KG1 (cell line): ENCODE measurements around the gene MIER2.
"Not testable (repeated sequence)": the region's sequence is repeated elsewhere in the genome, so short reads cannot be mapped to it uniquely, and the experiment has no call there.

Experiments used
- DNase-seq: peaks from one replicate; lab custom pipeline; 2025; lab: John Stamatoyannopoulos, UW

MIER2 gene, protein sequence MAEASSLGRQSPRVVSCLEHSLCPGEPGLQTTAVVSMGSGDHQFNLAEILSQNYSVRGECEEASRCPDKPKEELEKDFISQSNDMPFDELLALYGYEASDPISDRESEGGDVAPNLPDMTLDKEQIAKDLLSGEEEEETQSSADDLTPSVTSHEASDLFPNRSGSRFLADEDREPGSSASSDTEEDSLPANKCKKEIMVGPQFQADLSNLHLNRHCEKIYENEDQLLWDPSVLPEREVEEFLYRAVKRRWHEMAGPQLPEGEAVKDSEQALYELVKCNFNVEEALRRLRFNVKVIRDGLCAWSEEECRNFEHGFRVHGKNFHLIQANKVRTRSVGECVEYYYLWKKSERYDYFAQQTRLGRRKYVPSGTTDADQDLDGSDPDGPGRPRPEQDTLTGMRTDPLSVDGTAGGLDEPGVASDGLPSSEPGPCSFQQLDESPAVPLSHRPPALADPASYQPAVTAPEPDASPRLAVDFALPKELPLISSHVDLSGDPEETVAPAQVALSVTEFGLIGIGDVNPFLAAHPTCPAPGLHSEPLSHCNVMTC

DNA sequence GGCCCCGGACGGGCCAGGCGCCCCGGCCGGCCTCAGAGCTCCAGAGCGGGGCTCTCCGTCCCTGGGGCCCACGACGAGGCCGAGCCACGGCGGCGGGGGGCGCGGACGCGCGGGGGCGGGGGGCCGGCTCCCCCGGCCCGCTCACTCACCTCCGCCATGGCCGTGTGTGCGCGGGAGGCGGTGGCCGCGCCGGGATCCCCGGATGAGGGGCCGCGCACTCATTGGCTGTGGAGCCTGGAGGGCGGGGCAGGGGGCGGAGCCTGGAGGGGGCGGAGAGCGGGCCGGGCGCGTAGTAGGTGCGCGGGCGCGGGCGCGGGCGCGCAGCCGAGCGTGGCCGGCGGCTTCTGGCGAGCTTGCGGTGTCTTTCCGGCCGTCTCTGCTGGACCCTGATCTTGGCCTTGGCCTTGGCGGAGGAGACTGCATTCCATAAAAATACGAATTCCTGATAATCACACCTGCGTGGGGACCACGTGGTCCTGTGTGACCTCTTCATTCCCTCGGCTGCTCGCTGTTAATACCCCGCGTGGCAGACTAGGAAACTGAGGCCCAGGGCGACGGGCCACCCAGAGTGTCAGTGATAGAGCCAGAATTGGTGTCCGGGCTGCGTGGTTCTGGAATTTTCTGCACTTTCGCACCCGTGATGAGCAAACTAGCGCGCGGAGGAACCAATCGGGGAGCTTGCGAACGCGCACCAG lies at the start of gene MIER2:
Gene MIER2, minus strand, starts transcription at position 172 of the 695 bp plus-strand sequence. Its CDS starts 14 bp downstream, at position 158.
- DNase-seq, result peak; percentile 46

DNA sequence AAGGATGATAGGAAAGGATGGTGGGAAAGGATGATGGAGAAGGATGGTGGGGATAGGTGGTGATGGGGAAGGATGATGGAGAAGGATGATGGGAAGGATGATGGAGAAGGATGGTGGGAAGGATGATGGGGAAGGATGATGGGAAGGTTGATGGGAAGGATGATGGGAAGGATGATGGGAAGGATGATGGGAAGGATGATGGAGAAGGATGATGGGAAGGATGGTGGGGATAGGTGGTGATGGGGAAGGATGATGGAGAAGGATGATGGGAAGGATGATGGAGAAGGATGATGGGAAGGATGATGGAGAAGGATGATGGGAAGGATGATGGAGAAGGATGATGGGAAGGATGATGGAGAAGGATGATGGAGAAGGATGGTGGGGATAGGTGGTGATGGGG lies 49.0 kb upstream of the MIER2 start:
- DNase-seq, result not testable (repeated sequence)

DNA sequence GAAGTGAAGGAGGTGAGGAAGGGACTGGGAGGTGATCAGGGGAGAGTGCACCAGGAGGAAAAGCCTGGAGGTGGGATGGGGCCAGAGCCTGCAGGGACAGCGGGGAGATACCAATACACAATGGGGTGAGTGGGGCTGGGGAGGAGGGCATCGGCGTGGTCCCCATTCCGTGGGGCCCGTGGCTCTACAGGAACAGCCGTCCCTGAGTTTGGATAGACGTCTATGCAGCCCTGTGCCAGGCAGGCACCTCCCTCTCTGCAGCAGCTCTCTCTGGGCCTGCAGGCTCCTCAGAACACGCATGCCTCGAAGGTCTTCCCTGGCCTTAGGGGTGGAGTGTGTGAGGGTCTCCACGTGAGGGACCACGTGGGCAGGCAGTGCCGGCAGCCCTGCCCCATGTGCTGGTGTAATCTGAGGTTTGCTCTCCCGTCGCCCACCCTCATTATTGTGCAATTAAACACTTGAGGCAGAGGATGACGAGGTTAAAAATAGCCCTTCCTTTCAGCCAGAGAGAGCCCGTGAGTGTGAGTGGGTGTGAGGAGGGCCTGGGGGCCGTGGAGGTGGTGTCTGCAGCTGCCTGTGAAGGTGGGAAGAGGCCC lies 47.9 kb upstream of the MIER2 start:
- DNase-seq, result no peak

DNA sequence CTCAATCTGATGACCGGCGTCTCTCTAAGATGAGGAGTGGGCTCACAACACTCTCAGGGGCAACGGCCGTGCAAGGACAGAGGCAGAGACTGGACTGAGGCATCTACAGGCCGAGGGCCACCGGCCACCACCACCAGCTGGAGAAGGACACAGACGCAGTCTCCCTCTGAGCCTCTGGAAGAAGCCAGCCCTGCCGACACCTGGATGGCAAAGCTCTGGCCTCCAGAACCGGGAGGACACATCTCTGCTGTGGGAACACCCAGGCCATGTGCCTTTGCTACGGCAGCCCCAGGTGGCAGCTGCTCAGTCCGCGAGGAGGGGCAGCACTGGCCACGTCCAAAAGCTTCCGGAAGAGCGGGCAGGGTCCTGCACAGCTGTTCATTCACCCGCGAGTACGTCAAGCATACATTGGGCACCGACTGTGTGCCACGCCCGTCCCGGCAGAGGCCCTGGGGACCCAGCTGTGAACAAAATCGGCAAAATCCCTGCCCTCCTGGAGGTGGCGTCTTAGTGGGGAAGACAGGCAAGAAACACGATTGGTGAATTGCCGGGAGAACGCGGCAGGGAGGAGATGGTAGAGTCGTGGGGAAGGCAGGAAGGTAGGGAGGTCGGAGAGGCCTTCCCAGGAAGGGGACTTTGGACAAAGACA lies 47.3 kb upstream of the MIER2 start:
- DNase-seq, result no peak

DNA sequence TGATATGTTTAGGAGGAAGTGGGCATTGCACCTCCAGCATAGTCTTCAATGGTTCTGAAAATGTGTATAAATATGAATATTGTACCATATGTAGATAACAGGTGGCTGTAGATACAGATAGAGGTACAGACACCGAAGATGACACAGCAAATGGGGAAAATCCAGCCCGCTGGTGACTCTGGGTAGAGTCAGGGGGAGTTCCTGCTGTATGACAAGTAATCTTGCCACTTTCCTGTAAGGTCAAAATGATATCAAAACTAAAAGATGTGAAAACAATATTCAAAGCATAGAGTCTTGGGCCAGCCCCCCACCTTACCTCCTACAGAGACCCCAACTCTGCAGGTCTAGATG lies 46.6 kb upstream of the MIER2 start:
- DNase-seq, result no peak

DNA sequence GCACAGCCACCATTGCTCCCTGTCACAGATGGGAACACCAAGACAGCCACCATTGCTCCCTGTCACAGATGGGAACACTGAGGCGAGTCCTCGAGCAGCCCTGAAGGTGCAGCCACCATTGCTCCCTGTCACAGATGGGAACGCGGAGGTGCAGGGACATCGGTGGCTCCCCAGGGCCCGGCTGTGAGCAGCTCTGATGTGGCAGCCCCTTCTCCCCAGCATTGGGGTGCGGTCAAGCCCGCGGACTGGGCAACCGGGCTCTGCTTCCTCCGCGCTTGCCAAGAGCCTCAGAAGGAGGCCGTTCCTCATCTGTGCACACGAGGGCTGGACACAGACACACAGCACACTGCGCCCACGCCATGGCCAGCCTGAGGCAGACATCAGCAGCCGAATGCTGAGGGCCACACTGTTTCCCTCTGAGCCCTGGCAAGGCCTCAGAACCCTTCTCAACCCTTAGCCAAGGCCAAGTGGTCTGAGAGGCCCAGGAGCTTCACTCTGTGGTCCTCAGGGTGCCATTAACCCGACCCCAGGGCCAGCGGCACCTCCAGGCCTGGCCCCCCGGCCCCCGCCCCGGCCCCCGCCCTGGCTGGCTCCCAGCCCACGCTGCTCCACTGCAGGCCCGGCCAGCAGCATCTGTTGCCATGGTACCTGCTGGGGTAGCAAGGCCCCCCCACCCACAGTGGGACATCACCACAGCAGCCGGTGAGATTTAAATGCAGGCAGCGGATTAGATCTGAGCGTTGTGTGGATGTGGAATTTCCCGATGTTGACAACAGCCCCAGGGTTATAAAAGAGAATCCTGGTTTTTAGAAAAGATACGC lies 46.0 kb upstream of the MIER2 start:
- DNase-seq, result no peak

DNA sequence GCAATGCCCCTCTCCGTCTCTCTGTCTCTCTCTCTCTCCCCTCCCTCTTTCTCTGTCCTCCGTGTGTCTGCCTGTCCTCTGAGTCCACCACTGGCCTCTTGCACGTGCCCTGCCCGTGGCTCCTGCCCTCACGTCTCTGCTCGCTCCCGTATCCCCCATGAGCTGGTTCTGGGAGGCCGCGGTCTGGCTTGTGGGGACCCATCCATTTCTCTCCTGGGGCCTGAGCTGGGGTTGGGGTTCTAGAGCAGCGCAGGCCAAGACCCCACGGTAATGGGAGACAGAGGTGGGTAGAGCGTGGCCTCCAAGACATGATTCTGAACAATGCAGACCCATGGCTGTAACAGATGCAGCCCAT lies 45.3 kb upstream of the MIER2 start:
- no peak for DNase-seq

DNA sequence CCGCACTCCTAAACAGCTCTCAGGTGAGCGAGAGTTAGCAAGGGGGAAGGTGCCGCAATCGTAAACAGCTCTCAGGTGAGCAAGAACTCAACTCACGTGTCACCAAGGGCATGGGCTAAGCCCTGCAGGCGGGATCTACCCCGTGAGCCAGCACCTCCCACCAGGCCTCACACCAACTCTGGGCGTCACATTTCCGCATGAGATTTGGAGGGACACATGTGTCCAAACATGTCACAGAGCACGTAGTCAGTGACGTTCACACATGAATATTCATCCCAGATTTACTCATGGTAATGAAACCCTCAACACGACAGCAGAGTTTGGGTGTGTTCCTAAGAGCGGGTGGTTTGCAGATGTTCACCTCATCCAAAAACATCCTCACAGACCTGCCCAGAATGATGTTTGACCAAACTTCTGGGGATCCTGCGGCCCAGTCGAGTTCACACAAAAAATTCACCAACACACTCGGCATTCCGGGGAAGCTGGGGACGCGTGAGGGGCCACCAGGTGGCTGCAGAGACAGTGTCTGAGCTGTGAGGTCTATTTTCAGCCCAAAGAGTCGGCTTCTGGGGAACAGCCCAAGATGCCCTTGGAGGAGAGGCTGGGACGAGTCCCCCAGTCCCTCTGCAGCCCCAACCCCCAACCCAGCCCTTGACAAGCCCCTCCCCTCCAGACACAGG lies 44.8 kb upstream of the MIER2 start:
- no peak for DNase-seq

DNA sequence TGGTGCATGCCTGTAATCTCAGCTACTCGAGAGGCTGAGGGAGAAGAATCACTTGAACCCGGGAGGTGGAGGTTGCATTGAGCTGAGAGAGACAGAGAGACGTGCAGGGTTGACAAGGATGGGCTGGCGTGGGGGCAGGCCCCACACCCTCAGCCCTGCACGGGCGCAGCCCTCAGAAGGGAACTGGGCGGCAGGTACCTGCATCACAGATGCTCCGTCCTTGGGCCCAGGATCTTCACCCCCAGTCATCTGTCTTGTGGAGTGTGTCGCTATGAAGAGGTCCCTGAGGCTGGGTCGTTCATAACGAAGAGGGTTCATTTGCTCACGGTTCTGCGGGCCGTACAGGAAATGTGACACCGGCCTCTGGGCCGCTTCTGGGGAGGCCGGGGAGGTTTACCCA lies 44.1 kb upstream of the MIER2 start:
- no peak for DNase-seq

DNA sequence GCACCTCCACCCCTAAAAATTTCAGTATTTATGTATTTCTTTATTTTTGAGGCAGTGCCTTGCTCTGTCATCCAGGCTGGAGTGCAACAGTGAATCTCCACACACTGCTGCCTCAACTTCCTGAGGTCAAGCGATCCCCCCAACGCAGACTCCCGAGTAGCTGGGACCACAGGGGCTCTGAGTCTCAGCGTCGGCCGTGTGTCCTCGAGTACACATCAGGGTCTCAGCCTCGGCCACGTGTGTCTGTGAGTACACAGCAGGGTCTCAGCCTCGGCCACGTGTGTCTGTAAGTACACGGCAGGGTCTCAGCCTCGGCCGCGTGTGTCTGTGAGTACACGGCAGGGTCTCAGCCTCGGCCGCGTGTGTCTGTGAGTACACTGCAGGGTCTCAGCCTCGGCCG lies 43.2 kb upstream of the MIER2 start:
- DNase-seq, result no peak

DNA sequence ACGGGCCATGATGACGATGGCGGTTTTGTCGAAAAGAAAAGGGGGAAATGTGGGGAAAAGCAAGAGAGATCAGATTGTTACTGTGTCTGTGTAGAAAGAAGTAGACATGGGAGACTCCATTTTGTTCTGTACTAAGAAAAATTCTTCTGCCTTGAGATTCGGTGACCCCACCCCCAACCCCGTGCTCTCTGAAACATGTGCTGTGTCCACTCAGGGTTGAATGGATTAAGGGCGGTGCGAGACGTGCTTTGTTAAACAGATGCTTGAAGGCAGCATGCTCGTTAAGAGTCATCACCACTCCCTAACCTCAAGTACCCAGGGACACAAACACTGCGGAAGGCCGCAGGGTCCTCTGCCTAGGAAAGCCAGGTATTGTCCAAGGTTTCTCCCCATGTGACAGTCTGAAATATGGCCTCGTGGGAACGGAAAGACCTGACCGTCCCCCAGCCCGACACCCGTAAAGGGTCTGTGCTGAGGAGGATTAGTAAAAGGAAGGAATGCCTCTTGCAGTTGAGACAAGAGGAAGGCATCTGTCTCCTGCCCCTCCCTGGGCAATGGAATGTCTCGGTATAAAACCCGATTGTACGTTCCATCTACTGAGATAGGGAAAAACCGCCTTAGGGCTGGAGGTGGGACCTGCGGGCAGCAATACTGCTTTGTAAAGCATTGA lies 42.2 kb upstream of the MIER2 start:
- not testable (repeated sequence) for DNase-seq

DNA sequence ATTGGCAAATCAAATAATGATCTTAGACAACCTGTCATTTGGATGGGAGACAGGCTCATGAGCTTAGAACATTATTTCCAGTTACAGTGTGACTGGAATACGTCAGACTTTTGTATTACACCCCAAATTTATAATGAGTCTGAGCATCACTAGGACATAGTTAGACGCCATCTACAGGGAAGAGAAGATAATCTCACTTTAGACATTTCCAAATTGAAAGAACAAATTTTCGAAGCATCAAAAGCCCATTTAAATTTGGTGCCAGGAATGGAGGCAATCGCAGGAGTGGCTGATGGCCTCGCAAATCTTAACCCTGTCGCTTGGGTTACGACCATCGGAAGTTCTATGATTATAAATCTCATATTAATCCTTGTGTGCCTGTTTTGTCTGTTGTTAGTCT lies 41.6 kb upstream of the MIER2 start:
- DNase-seq, result not testable (repeated sequence)

DNA sequence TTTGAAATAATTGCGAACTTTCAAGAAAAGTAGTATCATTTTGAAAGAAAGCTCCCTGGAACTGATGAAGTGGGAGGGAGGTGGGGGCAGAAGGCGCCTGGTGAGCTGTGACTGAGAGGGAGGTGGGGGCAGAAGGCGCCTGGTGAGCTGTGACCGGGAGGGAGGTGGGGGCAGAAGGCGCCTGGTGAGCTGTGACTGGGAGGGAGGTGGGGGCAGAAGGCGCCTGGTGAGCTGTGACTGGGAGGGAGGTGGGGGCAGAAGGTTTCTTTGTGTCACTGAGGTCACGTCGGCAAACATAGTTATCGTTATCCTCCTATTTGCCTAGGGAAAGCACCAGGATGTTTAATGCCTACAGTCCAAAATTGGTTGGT lies 40.2 kb upstream of the MIER2 start:
- no peak for DNase-seq

DNA sequence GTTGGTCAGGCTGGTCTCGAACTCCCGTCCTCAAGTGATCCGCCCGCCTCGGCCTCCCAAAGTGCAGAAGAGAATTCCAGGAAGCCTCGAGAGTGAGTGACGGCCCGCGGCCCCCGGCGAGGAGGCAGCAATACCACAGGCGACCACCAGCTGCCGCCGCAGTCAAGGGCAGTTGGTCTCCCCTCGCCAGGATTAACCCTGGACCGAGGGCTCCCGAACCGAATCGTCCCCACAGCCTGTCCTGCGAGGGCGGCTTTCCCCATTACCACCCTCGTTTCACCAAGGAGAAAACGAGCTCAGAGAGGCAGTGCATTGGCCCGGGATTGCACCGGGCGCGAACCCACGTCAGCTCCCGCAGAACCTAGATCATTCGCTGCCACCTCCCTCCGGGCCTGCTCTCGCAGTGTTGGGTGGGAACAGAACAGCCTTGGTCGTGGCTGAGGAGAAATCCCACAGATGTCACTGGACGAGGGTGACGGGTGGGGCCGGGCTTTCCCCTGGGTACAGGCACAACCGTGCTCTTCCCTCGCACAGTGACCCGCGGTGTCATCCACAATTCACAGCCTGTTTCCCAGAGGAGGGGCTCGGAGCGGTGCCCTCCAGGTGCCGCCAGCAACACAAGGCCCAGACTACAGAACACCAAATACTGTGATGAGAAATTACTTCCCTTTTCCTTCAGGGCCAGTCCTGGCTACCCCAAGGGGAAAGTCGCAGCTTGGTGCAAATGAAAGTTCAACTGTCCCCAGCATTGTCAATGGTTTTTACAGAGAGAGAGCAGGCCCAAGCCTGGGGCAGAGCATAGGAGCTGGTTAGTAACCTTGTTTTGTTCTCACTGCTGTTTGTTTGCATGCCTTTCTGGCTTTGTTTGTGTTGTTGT lies 39.6 kb upstream of the MIER2 start:
- DNase-seq, result no peak

DNA sequence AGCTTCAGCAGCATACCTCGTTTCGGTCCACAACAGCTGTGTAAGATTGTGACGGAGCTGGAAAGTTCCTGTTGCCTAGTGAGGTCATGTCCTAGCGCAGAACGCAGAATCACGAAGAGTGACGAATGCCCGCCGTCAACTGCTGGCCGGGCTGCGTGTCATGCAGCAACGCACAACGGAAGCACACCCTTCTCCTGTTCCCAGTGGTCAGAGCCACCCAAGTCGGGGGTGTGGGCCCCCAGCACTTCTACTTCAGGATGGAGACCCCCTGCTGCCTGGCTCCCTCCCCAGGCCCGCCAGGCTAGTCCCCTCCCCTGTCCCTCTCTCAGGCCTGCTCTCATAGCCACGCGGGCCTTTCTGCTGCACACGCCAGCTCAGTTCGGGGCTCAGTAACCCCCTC lies 38.4 kb upstream of the MIER2 start:
- no peak for DNase-seq

DNA sequence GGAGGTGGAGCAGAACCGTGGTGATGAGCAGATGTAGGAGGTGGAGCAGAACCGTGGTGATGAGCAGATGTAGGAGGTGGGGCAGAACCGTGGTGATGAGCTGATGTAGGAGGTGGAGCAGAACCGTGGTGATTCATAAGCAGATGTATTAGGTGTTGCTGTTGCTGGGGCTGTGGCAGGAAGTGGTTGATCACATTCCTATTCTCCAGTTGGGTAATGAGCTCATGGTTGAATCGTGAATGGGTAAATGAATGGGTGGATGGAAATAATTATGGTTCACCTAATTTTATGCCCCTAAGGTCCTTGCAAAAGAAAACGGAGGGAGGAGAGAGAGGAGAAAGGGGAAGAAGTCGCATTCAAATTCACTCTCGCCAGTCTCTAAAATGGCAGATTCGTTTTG lies 38.0 kb upstream of the MIER2 start:
- DNase-seq, result not testable (repeated sequence)

DNA sequence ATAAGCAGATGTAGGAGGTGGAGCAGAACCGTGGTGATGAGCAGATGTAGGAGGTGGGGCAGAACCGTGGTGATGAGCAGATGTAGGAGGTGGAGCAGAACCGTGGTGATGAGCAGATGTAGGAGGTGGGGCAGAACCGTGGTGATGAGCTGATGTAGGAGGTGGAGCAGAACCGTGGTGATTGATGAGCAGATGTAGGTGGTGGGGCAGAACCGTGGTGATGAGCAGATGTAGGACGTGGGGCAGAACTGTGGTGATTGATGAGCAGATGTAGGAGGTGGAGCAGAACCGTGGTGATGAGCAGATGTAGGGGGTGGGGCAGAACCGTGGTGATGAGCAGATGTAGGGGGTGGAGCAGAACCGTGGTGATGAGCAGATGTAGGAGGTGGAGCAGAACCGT lies 37.3 kb upstream of the MIER2 start:
- not testable (repeated sequence) for DNase-seq

DNA sequence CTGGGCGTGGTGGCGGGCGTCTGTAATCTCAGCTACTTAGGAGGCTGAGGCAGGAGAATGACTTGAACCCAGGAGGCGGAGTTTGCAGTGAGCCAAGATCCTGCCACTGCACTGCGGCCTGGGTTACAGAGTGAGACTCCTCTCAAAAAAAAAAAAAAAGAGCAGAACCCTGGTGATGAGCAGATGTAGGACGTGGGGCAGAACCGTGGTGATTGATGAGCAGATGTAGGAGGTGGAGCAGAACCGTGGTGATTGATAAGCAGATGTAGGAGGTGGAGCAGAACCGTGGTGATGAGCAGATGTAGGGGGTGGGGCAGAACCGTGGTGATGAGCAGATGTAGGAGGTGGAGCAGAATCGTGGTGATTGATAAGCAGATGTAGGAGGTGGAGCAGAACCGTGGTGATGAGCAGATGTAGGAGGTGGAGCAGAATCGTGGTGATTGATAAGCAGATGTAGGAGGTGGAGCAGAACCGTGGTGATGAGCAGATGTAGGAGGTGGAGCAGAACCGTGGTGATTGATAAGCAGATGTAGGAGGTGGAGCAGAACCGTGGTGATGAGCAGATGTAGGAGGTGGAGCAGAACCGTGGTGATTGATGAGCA lies 36.1 kb upstream of the MIER2 start:
- DNase-seq, result not testable (repeated sequence)

DNA sequence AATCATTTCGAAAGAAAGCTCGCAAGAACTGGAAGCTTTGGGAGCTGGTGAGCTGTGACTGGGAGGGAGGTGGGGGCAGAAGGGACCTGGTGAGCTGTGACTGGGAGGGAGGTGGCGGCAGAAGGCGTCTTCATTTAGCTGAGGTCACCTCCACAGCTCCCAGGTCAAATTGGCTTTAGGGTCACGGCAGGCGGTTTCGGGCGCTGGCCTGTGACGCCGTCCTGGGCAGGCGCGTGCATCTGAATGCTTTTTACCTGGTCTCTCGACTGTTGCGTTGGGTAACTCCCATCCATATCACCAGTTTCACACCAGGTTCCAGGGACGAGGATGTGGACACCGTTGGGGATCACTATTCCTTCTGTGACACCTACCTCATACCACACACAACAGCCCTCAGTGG lies 35.2 kb upstream of the MIER2 start:
- no peak for DNase-seq
